Sigmoid colon (tissue), 4 donors: ENCODE data around the gene CLEC20A.

Experiments used
- POLR2AphosphoS5 ChIP-seq, 4 donors: sonication (generic); formaldehyde crosslinking; IDR thresholded peaks; one replicate each; pipeline ENCODE4 v1.6.1; 2017; ENCODE audit warnings: antibody characterized with exemption in 4 of 4
- TF ChIP-seq, protein P1 (sequence below), 4 experiments: fragments of 450-650 bp in 3 of 4; fragments of 200-600 bp in 1 of 4; IDR thresholded peaks; one replicate each; pipeline ENCODE4 v1.5.1; 2016 to 2019; ENCODE audit warnings: antibody characterized with exemption in 4 of 4, mild to moderate bottlenecking in 3 of 4, moderate library complexity in 2 of 4

DNA sequence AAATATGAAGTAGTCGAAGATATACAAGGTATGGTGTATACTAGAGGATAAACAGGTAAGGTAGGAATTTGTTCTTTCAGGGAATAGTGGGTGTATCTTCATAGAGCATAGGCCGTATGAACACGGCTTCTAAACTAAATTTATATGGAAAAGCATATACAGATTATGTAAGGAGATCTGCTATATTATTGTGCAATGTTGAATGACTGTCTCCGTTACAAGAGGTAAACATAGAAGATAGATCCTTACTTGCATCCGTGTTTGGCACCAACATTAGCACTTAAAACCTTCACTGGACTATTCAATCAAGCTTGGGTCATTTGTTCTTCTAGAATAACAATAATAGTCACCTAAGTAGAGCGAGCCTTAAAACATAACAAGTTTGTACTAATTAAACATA lies 45.9 kb downstream of the CLEC20A start:
- TF ChIP-seq POLR2AphosphoS5 (IDR thresholded peaks at IDR 0.05), result no peak
- TF ChIP-seq, protein P1, sequence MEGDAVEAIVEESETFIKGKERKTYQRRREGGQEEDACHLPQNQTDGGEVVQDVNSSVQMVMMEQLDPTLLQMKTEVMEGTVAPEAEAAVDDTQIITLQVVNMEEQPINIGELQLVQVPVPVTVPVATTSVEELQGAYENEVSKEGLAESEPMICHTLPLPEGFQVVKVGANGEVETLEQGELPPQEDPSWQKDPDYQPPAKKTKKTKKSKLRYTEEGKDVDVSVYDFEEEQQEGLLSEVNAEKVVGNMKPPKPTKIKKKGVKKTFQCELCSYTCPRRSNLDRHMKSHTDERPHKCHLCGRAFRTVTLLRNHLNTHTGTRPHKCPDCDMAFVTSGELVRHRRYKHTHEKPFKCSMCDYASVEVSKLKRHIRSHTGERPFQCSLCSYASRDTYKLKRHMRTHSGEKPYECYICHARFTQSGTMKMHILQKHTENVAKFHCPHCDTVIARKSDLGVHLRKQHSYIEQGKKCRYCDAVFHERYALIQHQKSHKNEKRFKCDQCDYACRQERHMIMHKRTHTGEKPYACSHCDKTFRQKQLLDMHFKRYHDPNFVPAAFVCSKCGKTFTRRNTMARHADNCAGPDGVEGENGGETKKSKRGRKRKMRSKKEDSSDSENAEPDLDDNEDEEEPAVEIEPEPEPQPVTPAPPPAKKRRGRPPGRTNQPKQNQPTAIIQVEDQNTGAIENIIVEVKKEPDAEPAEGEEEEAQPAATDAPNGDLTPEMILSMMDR (IDR thresholded peaks at IDR 0.05), result no peak
